ENCODE results near the gene NPHP4. TPM values are rescaled to one million over a fixed set of nuclear protein-coding genes. Genes with fewer than 3 reads are reported as not detected.

Gene NPHP4
- polyA plus RNA-seq, 12 donors = 3.1 to 7.4 (median 3.7) TPM; not detected in 2

- DNase-seq = no peak
Observed at GRCh38 chr1:5831600-5832335, 160.5 kb downstream of the NPHP4 start.

- no peak for DNase-seq
Observed at GRCh38 chr1:5830771-5831599, 161.2 kb downstream of the NPHP4 start.

GRCh38 chr1:5829414-5829813, 162.8 kb downstream of the NPHP4 start:
- DNase-seq = no peak

GRCh38 chr1:5828308-5828935, 163.8 kb downstream of the NPHP4 start:
- no peak for DNase-seq

- no peak for DNase-seq
Observed at GRCh38 chr1:5827516-5827915, 164.7 kb downstream of the NPHP4 start.

GRCh38 chr1:5826601-5827000, 165.6 kb downstream of the NPHP4 start:
- no peak for DNase-seq

GRCh38 chr1:5822726-5823125, 169.5 kb downstream of the NPHP4 start:
- DNase-seq = no peak

GRCh38 chr1:5822266-5822665, 170.0 kb downstream of the NPHP4 start:
- DNase-seq = no peak

- no peak for DNase-seq
Observed at GRCh38 chr1:5821540-5822176, 170.6 kb downstream of the NPHP4 start.

GRCh38 chr1:5820026-5820421, 172.2 kb downstream of the NPHP4 start:
- no peak for DNase-seq

- DNase-seq = no peak
Observed at GRCh38 chr1:5819391-5820025, 172.7 kb downstream of the NPHP4 start.

GRCh38 chr1:5818755-5819154, 173.5 kb downstream of the NPHP4 start:
- DNase-seq = no peak

GRCh38 chr1:5815716-5816115, 176.5 kb downstream of the NPHP4 start:
- DNase-seq = no peak

GRCh38 chr1:5815211-5815610, 177.0 kb downstream of the NPHP4 start:
- DNase-seq = no peak

GRCh38 chr1:5814046-5814619, 178.1 kb downstream of the NPHP4 start:
- DNase-seq = no peak

GRCh38 chr1:5813480-5813879, 178.7 kb downstream of the NPHP4 start:
- no peak for DNase-seq

Other genes with a start within 250 kb of the NPHP4 start
- gene KCNAB2, start 53.5 kb upstream of the NPHP4 start, polyA plus RNA-seq (ENCODE audit: insufficient read length in 12 of 12) = 10 to 100 TPM in 1 of 12 donors, 1 to 10 TPM in 10, not detected in 1; 3.6 to 15.4 (median 4.6) TPM
- gene CHD5, start 187.9 kb upstream of the NPHP4 start, polyA plus RNA-seq (ENCODE audit: insufficient read length in 12 of 12) = 1 to 10 TPM in 1 of 12 donors, under 1 TPM in 10, not detected in 1; 0.13 to 1.5 (median 0.22) TPM
- gene RPL22, start 207.2 kb upstream of the NPHP4 start, polyA plus RNA-seq (ENCODE audit: insufficient read length in 12 of 12) = 100 to 1,000 TPM in 11 of 12 donors, not detected in 1; 524 to 757 (median 665) TPM
- gene RNF207, start 213.7 kb upstream of the NPHP4 start, polyA plus RNA-seq (ENCODE audit: insufficient read length in 12 of 12) = 10 to 100 TPM in 10 of 12 donors, 1 to 10 TPM in 1, not detected in 1; 7.8 to 48.0 (median 21.1) TPM
- gene ICMT, start 243.5 kb upstream of the NPHP4 start, polyA plus RNA-seq (ENCODE audit: insufficient read length in 12 of 12) = 10 to 100 TPM in 11 of 12 donors, not detected in 1; 35.0 to 49.0 (median 43.9) TPM

Measured in muscle of arm (tissue), 12 donors.